K562 (cell line): ENCODE results near the gene TPRG1L. TPM values are rescaled to one million over a fixed set of nuclear protein-coding genes. Genes with fewer than 3 reads are reported as not detected.

Source experiments
- BRF1 ChIP-seq: IDR thresholded peaks from 3 replicates; pipeline ENCODE4 v1.6.1; 2011; ENCODE audit warnings: borderline replicate concordance, mild to moderate bottlenecking; ENCODE audit not compliant: insufficient read length; ENCODE audit errors: extremely low read depth
- GABPB1 ChIP-seq: sonication (generic); formaldehyde crosslinking; IDR thresholded peaks from 2 replicates; pipeline ENCODE4 v1.8.0; 2022; ENCODE audit warnings: mild to moderate bottlenecking, missing genetic modification reagents
- HNRNPLL ChIP-seq: fragments of 200-400 bp; formaldehyde crosslinking; IDR thresholded peaks from 2 replicates; pipeline ENCODE4 v1.6.1; 2017; ENCODE audit warnings: low read length, low read depth, mild to moderate bottlenecking; ENCODE audit not compliant: poor library complexity, severe bottlenecking
- KDM1A ChIP-seq, 2 experiments: fragments of 450-650 bp; IDR thresholded peaks; 2 replicates each; pipeline ENCODE4 v1.6.1; 2016; ENCODE audit warnings: mild to moderate bottlenecking in 2 of 2
- MBD2 ChIP-seq: sonication (generic); IDR thresholded peaks from 2 replicates; pipeline ENCODE4 v1.6.1; 2016; ENCODE audit warnings: low read depth, borderline replicate concordance
- MEIS2 ChIP-seq: fragments of 450-650 bp; IDR thresholded peaks from 2 replicates; pipeline ENCODE4 v1.6.1; 2014; ENCODE audit warnings: mild to moderate bottlenecking; ENCODE audit not compliant: partially characterized antibody
- NFRKB ChIP-seq: fragments of 450-650 bp; IDR thresholded peaks from 2 replicates; pipeline ENCODE4 v1.6.1; 2016; ENCODE audit warnings: low read depth
- PHF20 ChIP-seq: fragments of 450-650 bp; IDR thresholded peaks from 2 replicates; pipeline ENCODE4 v1.6.1; 2018; ENCODE audit not compliant: partially characterized antibody
- POLR2H ChIP-seq: IDR thresholded peaks from 2 replicates; pipeline ENCODE4 v1.6.1; 2016; ENCODE audit warnings: missing genetic modification characterization, low read depth, mild to moderate bottlenecking, control low read depth, missing compliant biosample characterization, moderate library complexity
- RBM25 ChIP-seq: fragments of 200-400 bp; formaldehyde crosslinking; IDR thresholded peaks from 2 replicates; pipeline ENCODE4 v1.6.1; 2018; ENCODE audit warnings: low read length, low read depth, moderate library complexity; ENCODE audit not compliant: severe bottlenecking
- RCOR1 ChIP-seq, 2 experiments: IDR thresholded peaks; 2 replicates each; pipeline ENCODE4 v1.6.1; 2012; ENCODE audit warnings: low read depth in 2 of 2, low read length in 2 of 2, borderline replicate concordance in 1 of 2, improper control_type of control experiment in 1 of 2
- TAL1 ChIP-seq: fragments of 450-650 bp; IDR thresholded peaks from 2 replicates; pipeline ENCODE4 v1.6.1; 2016; ENCODE audit warnings: mild to moderate bottlenecking
- TRIM24 ChIP-seq, 2 experiments: fragments of 450-650 bp; IDR thresholded peaks; 2 replicates each; pipeline ENCODE4 v1.6.1; 2016
- TSC22D4 ChIP-seq: fragments of 450-650 bp; IDR thresholded peaks from 2 replicates; pipeline ENCODE4 v1.6.1; 2016; ENCODE audit warnings: missing genetic modification characterization, missing biosample characterization, control low read depth
- ZC3H4 ChIP-seq: sonication (generic); formaldehyde crosslinking; IDR thresholded peaks from 2 replicates; pipeline ENCODE4 v1.9.0; 2021; ENCODE audit warnings: missing genetic modification reagents, borderline replicate concordance
- ZNF217 ChIP-seq: sonication (generic); formaldehyde crosslinking; IDR thresholded peaks from 2 replicates; pipeline ENCODE4 v1.8.0; 2022; ENCODE audit warnings: mild to moderate bottlenecking, missing genetic modification reagents
- ZNF263 ChIP-seq: sonication (generic); formaldehyde crosslinking; IDR thresholded peaks from 2 replicates; pipeline ENCODE4 v1.8.0; 2022; ENCODE audit warnings: mild to moderate bottlenecking, missing genetic modification reagents, borderline replicate concordance
- ZNF436 ChIP-seq: fragments of 250-450, 450-650 bp; sonication (Bioruptor Pico); formaldehyde crosslinking; IDR thresholded peaks from 2 replicates; pipeline ENCODE4 v1.7.0; 2020; ENCODE audit warnings: mild to moderate bottlenecking
- ZNF766 ChIP-seq: fragments of 200-800 bp; sonication (Bioruptor generic); conservative IDR thresholded peaks from 2 replicates; pipeline ENCODE4 v1.6.1; 2016; ENCODE audit warnings: missing genetic modification characterization, missing compliant biosample characterization
- polyA plus RNA-seq, 8 experiments: library from polyadenylated mRNA; depleted of rRNA in 4 of 8; stranded (reverse) in 5 of 8; unstranded in 3 of 8; fragments of >200 nt; fragmentation: Nextera tagmentation in 2 of 8; fragmentation: Illumina TruSeq in 1 of 8; extraction: Ambion mirVana in 2 of 8; extraction: Trizol in 1 of 8; gene quantifications; 2 replicates each; pipeline versions ENCODE4 v1.2.1 to v1.2.3, GENCODE V29; 2011 to 2014; ENCODE audit warnings: inconsistent platforms in 1 of 8, missing spikeins in 1 of 8
- total RNA-seq, 7 experiments: library from RNA; depleted of rRNA in 6 of 7; stranded (reverse); fragments of >200 nt in 6 of 7; fragmentation: Illumina TruSeq in 2 of 7; extraction: Trizol in 2 of 7; gene quantifications; 2 replicates each; pipeline versions ENCODE4 v1.2.1 to v1.2.3, GENCODE V29; 2011 to 2021; ENCODE audit warnings: low replicate concordance in 1 of 7
- TF ChIP-seq, protein P1 (sequence below): fragments of 200-800 bp; sonication (Bioruptor generic); IDR thresholded peaks from 2 replicates; pipeline ENCODE4 v1.6.1; 2017; ENCODE audit warnings: missing genetic modification characterization, missing compliant biosample characterization
- TF ChIP-seq, protein P2 (sequence below): fragments of 450-650 bp; IDR thresholded peaks from 2 replicates; pipeline ENCODE4 v1.6.1; 2014; ENCODE audit warnings: low read depth, mild to moderate bottlenecking, moderate library complexity, borderline replicate concordance
- TF ChIP-seq, protein P3 (sequence below): fragments of 250-450 bp; sonication (Bioruptor Pico); IDR thresholded peaks from 2 replicates; pipeline ENCODE4 v1.5.0; 2021
- TF ChIP-seq, protein P4 (sequence below): fragments of 250-450 bp; sonication (Bioruptor Pico); IDR thresholded peaks from 2 replicates; pipeline ENCODE4 v1.8.0; 2022; ENCODE audit warnings: inconsistent platforms, mild to moderate bottlenecking, moderate library complexity, borderline replicate concordance

The TPRG1L gene
- total and polyA plus RNA-seq, 9 of the 15 experiments (the other 6 are each of a cell fraction or from before 2014, with no cell fraction given), result 1.6 to 11.0 (median 6.2) TPM

DNA sequence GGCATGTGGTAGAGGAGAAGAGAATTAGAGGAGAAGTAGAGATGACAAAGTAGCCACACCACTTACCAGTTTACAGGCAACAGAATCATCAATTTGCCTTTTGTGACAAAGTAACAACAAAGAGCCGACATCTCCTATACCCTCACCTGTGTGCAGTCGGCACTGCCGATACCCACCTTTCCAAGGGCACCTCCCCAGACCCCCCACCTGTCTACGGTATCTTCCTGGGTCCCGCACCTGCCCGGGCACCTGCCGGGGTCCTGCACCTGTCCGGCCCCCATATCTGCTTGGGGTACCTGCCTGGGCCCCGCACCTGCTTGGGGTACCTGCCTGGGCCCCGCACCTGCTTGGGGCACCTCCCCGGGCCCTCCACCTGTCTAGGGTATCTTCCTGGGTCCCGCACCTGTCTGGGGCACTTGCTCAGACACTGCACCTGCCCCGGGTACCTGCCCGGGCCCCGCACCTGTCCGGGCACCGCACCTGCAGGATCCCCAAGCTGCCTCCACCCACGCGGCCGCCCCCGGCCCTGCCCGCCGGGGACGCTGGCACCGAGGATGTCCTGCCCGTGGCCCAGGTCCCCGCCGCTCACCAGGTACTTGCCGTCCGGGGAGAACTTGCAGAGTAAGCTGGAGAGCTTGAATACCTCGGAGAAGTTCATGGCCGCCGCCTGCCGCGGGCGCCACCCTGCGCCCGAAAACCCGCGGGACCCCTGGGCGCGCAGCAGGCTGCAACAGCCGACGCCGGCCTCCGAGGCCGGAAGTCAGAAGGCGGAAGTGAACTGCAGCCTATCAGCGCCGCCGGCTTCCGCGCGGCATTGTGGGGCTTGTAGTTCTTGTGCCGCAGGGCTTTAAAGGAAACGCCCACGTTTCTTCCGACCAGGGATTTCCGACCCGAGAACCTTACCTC lies 24.8 kb downstream of the TPRG1L start, which contains the start of gene WRAP73 (continued):
- no peak for TF ChIP-seq KDM1A (IDR thresholded peaks at IDR 0.05)
- TF ChIP-seq, protein P1, sequence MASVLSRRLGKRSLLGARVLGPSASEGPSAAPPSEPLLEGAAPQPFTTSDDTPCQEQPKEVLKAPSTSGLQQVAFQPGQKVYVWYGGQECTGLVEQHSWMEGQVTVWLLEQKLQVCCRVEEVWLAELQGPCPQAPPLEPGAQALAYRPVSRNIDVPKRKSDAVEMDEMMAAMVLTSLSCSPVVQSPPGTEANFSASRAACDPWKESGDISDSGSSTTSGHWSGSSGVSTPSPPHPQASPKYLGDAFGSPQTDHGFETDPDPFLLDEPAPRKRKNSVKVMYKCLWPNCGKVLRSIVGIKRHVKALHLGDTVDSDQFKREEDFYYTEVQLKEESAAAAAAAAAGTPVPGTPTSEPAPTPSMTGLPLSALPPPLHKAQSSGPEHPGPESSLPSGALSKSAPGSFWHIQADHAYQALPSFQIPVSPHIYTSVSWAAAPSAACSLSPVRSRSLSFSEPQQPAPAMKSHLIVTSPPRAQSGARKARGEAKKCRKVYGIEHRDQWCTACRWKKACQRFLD (CRISPR knock-in tag), result 0 out of 2 replicates have a peak, but pooled peaks have one; percentile 64
- peak; percentile 97 for TF ChIP-seq GABPB1 (CRISPR knock-in tag)
- TF ChIP-seq MBD2, result peak; percentile 92
- no peak for TF ChIP-seq HNRNPLL
- TF ChIP-seq, protein P2, sequence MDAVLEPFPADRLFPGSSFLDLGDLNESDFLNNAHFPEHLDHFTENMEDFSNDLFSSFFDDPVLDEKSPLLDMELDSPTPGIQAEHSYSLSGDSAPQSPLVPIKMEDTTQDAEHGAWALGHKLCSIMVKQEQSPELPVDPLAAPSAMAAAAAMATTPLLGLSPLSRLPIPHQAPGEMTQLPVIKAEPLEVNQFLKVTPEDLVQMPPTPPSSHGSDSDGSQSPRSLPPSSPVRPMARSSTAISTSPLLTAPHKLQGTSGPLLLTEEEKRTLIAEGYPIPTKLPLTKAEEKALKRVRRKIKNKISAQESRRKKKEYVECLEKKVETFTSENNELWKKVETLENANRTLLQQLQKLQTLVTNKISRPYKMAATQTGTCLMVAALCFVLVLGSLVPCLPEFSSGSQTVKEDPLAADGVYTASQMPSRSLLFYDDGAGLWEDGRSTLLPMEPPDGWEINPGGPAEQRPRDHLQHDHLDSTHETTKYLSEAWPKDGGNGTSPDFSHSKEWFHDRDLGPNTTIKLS, result peak; percentile 86
- TF ChIP-seq ZNF263 (CRISPR knock-in tag), result no peak
- TF ChIP-seq RBM25, result peak; percentile 63
- no peak for TF ChIP-seq NFRKB
- TF ChIP-seq BRF1, result no peak
- no peak for TF ChIP-seq TSC22D4 (tag)
- no peak for TF ChIP-seq ZC3H4 (CRISPR knock-in tag)
- TF ChIP-seq ZNF217 (CRISPR knock-in tag), result no peak
- TF ChIP-seq RCOR1 (IDR thresholded peaks at IDR 0.05; ENCODE audit: borderline replicate concordance in 1 of 2, low read depth in 2 of 2, low read length in 2 of 2), result peak in 1 of 2 experiments; percentile 26; a peak in 1 of 4 replicates
- no peak for TF ChIP-seq MEIS2
- TF ChIP-seq, protein P3, sequence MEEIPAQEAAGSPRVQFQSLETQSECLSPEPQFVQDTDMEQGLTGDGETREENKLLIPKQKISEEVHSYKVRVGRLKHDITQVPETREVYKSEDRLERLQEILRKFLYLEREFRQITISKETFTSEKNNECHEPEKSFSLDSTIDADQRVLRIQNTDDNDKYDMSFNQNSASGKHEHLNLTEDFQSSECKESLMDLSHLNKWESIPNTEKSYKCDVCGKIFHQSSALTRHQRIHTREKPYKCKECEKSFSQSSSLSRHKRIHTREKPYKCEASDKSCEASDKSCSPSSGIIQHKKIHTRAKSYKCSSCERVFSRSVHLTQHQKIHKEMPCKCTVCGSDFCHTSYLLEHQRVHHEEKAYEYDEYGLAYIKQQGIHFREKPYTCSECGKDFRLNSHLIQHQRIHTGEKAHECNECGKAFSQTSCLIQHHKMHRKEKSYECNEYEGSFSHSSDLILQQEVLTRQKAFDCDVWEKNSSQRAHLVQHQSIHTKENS, result no peak
- TF ChIP-seq TRIM24 (IDR thresholded peaks at IDR 0.05), result no peak
- TF ChIP-seq, protein P4, sequence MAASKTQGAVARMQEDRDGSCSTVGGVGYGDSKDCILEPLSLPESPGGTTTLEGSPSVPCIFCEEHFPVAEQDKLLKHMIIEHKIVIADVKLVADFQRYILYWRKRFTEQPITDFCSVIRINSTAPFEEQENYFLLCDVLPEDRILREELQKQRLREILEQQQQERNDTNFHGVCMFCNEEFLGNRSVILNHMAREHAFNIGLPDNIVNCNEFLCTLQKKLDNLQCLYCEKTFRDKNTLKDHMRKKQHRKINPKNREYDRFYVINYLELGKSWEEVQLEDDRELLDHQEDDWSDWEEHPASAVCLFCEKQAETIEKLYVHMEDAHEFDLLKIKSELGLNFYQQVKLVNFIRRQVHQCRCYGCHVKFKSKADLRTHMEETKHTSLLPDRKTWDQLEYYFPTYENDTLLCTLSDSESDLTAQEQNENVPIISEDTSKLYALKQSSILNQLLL (CRISPR knock-in tag), result no peak
- no peak for TF ChIP-seq ZNF436 (CRISPR knock-in tag)
- TF ChIP-seq TAL1, result no peak
- TF ChIP-seq POLR2H, result no peak
- TF ChIP-seq PHF20, result peak; percentile 93
- TF ChIP-seq ZNF766 (CRISPR knock-in tag), result no peak; the same call in 1 of the 2 replicates
